KOPT-K1 (cell line): ENCODE measurements around the gene COMMD8.

ENCODE experiments used
- H3K27ac ChIP-seq: fragments of 200-600 bp; sonication (generic); 2 replicates; pipeline ENCODE4 v1.5.1; 2016; ENCODE audit warnings: antibody characterized with exemption, mild to moderate bottlenecking, low read depth, low read length; ENCODE audit not compliant: poor library complexity, severe bottlenecking
- H3K36me3 ChIP-seq: fragments of 200-600 bp; sonication (generic); 2 replicates; pipeline ENCODE4 v1.5.1; 2017; ENCODE audit warnings: antibody characterized with exemption, mild to moderate bottlenecking, low read length, moderate library complexity; ENCODE audit not compliant: insufficient read depth
- H3K9me3 ChIP-seq: fragments of 200-600 bp; sonication (generic); 2 replicates; pipeline ENCODE4 v1.5.1; 2017; ENCODE audit warnings: antibody characterized with exemption, low read length, mild to moderate bottlenecking; ENCODE audit not compliant: insufficient read depth, poor library complexity, severe bottlenecking

The COMMD8 gene

GRCh38 chr4:47484168-47484567, 20.7 kb upstream of the COMMD8 start:
- H3K9me3 ChIP-seq: no peaks in the 10 kb centered on the region
- no peaks in the 10 kb centered on the region for H3K36me3 ChIP-seq
- no peak overlapping the region for H3K27ac ChIP-seq

- Histone ChIP-seq H3K9me3 (no peaks in the 10 kb centered on the region), H3K27ac (no peak overlapping the region), H3K36me3 (no peaks in the 10 kb centered on the region)
Measured at GRCh38 chr4:47483745-47484144, 20.2 kb upstream of the COMMD8 start.

GRCh38 chr4:47482326-47482725, 18.8 kb upstream of the COMMD8 start:
- Histone ChIP-seq H3K9me3 (no peaks in the 10 kb centered on the region), H3K36me3 (no peaks in the 10 kb centered on the region), H3K27ac (no peak overlapping the region)

- Histone ChIP-seq H3K27ac (no peak overlapping the region), H3K9me3 (no peaks in the 10 kb centered on the region), H3K36me3 (no peaks in the 10 kb centered on the region)
Measured at GRCh38 chr4:47478804-47479203, 15.3 kb upstream of the COMMD8 start.

- H3K36me3 ChIP-seq: no peaks in the 10 kb centered on the region
- H3K9me3 ChIP-seq: no peaks in the 10 kb centered on the region
Measured at GRCh38 chr4:47475411-47475810, 11.9 kb upstream of the COMMD8 start.

GRCh38 chr4:47474799-47475198, 11.3 kb upstream of the COMMD8 start:
- Histone ChIP-seq H3K9me3 (no peaks in the 10 kb centered on the region), H3K36me3 (no peaks in the 10 kb centered on the region), H3K27ac (no peak overlapping the region)

More at GRCh38 chr4:47475411-47475810, 11.9 kb upstream of the COMMD8 start:
- H3K27ac ChIP-seq: no peak overlapping the region

- Histone ChIP-seq H3K27ac (no peak overlapping the region), H3K36me3 (no peaks in the 10 kb centered on the region)
Measured at GRCh38 chr4:47473141-47473750, 9.7 kb upstream of the COMMD8 start.

GRCh38 chr4:47471591-47471990, 8.1 kb upstream of the COMMD8 start:
- Histone ChIP-seq H3K9me3 (no peaks in the 10 kb centered on the region), H3K27ac (no peak overlapping the region)

More at GRCh38 chr4:47473141-47473750, 9.7 kb upstream of the COMMD8 start:
- H3K9me3 ChIP-seq: no peaks in the 10 kb centered on the region

GRCh38 chr4:47471064-47471463, 7.6 kb upstream of the COMMD8 start:
- H3K27ac ChIP-seq: no peak overlapping the region
- no peaks in the 10 kb centered on the region for H3K9me3 ChIP-seq

More at GRCh38 chr4:47471591-47471990, 8.1 kb upstream of the COMMD8 start:
- no peaks in the 10 kb centered on the region for H3K36me3 ChIP-seq

GRCh38 chr4:47469951-47470350, 6.4 kb upstream of the COMMD8 start:
- Histone ChIP-seq H3K9me3 (no peaks in the 10 kb centered on the region), H3K36me3 (no peaks in the 10 kb centered on the region), H3K27ac (no peak overlapping the region)

More at GRCh38 chr4:47471064-47471463, 7.6 kb upstream of the COMMD8 start:
- H3K36me3 ChIP-seq: no peaks in the 10 kb centered on the region

- no peaks in the 10 kb centered on the region for H3K36me3 ChIP-seq
- no peak overlapping the region for H3K27ac ChIP-seq
- H3K9me3 ChIP-seq: no peaks in the 10 kb centered on the region
Measured at GRCh38 chr4:47468706-47469365, 5.3 kb upstream of the COMMD8 start.

GRCh38 chr4:47466056-47466785, 2.7 kb upstream of the COMMD8 start:
- H3K9me3 ChIP-seq: no peaks in the 10 kb centered on the region
- no peak overlapping the region for H3K27ac ChIP-seq
- no peaks in the 10 kb centered on the region for H3K36me3 ChIP-seq

GRCh38 chr4:47465004-47465403, 1.5 kb upstream of the COMMD8 start:
- Histone ChIP-seq H3K9me3 (no peaks in the 10 kb centered on the region), H3K27ac (no peak overlapping the region), H3K36me3 (no peaks in the 10 kb centered on the region)

- H3K36me3 ChIP-seq: peaks cover 17% of the 10 kb centered on the region
- H3K9me3 ChIP-seq: no peaks in the 10 kb centered on the region
- peak overlapping the region; percentile 73 for H3K27ac ChIP-seq
Measured at GRCh38 chr4:47462799-47463234, 685 bp downstream of the COMMD8 start.

GRCh38 chr4:47451657-47452056, 11.8 kb downstream of the COMMD8 start:
- no peaks in the 10 kb centered on the region for H3K9me3 ChIP-seq
- H3K36me3 ChIP-seq: peaks cover 47% of the 10 kb centered on the region
- no peak overlapping the region for H3K27ac ChIP-seq
